Brain microvascular endothelial cell (primary cell): ENCODE results near the gene IL12RB1.

Experiments used
- DNase-seq: peaks from one replicate; pipeline ENCODE4 v3.0.0-alpha.2; 2020
- H3K27ac ChIP-seq: fragments of 250-450 bp; sonication (Bioruptor Pico); 2 replicates; pipeline ENCODE4 v1.5.1; 2020; ENCODE audit warnings: mild to moderate bottlenecking, moderate library complexity
- H3K27me3 ChIP-seq: fragments of 250-450 bp; sonication (Bioruptor Pico); replicated peaks from 2 replicates; pipeline ENCODE4 v1.5.1; 2020; ENCODE audit warnings: mild to moderate bottlenecking
- H3K36me3 ChIP-seq: fragments of 250-450 bp; sonication (Bioruptor Pico); replicated peaks from 2 replicates; pipeline ENCODE4 v1.5.1; 2020; ENCODE audit warnings: mild to moderate bottlenecking
- H3K4me3 ChIP-seq: 2 replicates; pipeline ENCODE4 v1.5.1; 2011; ENCODE audit warnings: low read depth, mild to moderate bottlenecking, control low read depth, low read length, moderate library complexity
- CTCF ChIP-seq: IDR thresholded peaks from 2 replicates; pipeline ENCODE4 v1.5.1; 2011; ENCODE audit warnings: low read depth, mild to moderate bottlenecking, moderate library complexity, low read length, control low read depth, inconsistent platforms; ENCODE audit errors: missing control alignments
- in situ Hi-C: cut with HindIII; loops from 2 replicates; pipeline ENCODE4 v1.10.0; 2017; ENCODE audit warnings: low sequenced_read_pairs, low pct_ligation_motif_present

The IL12RB1 gene

DNA sequence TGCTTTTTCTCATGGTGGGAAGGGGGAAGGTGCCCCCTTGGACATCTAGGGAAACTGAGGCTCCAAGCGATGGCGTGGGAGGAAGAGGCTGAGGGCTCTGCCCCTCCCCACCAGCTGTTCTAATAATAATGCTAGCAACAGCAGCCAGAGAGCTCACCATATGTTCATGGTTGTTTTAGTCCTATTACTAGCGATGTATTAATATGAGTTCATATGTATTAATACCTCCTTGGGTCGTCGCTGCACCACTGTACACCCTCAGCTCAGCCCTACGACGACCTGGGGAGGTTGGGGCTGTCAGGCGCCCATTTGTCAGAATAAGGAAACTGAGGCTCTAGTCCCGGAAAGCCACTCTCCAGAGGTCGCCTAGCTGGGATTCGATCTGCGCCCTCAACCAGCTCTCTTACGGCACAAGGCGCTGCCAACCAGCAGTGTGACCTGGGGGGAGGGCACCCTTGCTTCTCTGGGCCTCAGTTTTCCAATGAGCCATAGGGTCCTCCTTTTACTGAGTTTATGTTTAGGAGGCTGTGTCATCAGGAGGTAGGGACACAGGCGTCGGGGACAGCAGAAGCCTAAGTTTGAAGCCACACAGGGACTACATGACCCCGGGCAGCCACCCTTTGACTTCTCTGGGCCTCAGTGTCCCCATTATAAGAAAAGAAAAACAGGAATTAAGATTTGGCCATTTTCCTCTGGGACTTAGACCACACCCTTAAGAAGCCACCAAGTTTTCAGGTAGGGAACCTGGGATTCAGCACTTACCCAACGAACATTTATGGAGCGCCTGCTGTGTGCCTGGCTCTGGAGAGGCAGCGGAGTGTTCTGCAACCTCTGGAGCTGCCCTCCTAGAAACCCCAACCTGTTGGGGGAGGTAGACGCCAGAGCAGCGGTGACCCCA, 11.5 kb upstream of the IL12RB1 start:
- no peak for DNase-seq
- H3K4me3 ChIP-seq = peak overlapping the region; percentile 47
- TF ChIP-seq CTCF = no peak
- no peak overlapping the region for H3K27ac ChIP-seq
- in situ Hi-C loops = no loop called here
- H3K36me3 ChIP-seq = no peaks in the 10 kb centered on the region
- H3K27me3 ChIP-seq = peaks cover 9% of the 10 kb centered on the region

- peak; percentile 68 for DNase-seq
- in situ Hi-C loops = no loop called here
- no peak within 1 kb of the TSS for H3K27ac ChIP-seq
- peaks cover 9% of the 10 kb centered on the region for H3K27me3 ChIP-seq
- no peak for TF ChIP-seq CTCF
- peak within 1 kb of the TSS; percentile 47 for H3K4me3 ChIP-seq
- H3K36me3 ChIP-seq = no peaks in the 10 kb centered on the region
Measured at GRCh38 chr19:18097217-18097992, 10.7 kb upstream of the IL12RB1 start, which contains the start of gene MAST3. MAST3 (plus strand) TSS chr19:18097778; CDS start chr19:18097793, 15 bp downstream.

DNA sequence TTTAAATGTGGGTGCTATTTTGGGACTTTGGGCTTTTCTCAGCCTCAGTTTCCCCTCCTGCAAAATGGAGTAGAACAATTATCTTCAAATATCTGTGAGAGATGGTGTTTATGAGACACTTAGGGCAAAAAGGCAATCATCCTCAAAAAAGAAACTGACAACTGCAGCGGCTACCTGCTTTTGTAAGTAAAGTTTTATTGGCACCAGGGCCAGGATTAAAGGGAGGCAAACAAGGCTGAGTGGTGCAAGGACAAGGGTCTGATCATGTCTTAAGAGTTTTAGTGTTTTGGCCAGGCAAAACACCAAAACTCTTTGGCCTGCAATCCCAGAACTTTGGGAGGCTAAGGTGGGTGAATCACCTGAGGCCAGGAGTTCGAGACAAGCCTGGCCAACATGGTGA, 9.5 kb upstream of the IL12RB1 start:
- in situ Hi-C loops = no loop called here
- H3K27ac ChIP-seq = no peak overlapping the region
- no peak for DNase-seq
- H3K4me3 ChIP-seq = no peak overlapping the region
- H3K27me3 ChIP-seq = peaks cover 9% of the 10 kb centered on the region
- no peaks in the 10 kb centered on the region for H3K36me3 ChIP-seq
- no peak for TF ChIP-seq CTCF

DNA sequence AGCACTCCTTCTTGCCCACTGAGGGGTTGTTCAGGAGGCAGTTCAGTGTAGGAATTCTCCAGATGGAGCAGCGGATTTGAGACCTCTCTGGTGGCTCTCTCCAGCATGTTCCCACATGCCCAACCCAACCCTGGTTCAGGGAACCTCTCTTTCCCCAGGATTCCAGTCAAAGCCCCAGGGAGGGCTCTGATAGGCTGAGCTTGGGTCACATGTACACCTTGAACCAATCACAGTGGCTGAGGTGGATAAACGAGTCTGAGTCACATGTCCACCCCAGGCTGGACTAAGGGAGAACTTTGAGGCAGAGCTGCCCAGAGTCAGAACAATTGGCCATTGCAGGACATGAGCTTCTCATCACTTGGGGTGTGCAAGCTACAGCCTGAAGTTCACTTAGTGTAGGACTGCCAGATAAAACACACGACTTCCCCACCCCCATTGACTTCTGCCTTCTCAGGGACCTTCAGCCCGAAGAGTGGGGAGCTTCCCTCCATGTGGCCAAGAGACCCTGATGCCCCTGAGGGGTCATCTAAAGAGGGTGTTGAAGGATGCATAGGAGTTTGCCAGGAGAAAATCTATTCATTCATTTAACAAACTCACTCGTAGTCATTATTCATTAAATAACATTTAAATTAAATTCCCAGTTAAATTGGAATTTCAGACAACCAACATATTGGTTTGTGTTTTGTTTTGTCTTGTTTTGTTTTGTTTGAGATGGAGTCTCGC, 6.9 kb upstream of the IL12RB1 start:
- no peak for TF ChIP-seq CTCF
- no peaks in the 10 kb centered on the region for H3K36me3 ChIP-seq
- H3K4me3 ChIP-seq = no peak overlapping the region
- peaks cover under 1% of the 10 kb centered on the region for H3K27me3 ChIP-seq
- DNase-seq = peak; percentile 18
- in situ Hi-C loops = no loop called here
- H3K27ac ChIP-seq = no peak overlapping the region

GRCh38 chr19:18091217-18091608, 4.5 kb upstream of the IL12RB1 start:
- no peak overlapping the region for H3K27ac ChIP-seq
- no peak for DNase-seq

More at GRCh38 chr19:18091217-18091608, 4.5 kb upstream of the IL12RB1 start:
- in situ Hi-C loops = no loop called here
- Histone ChIP-seq H3K27me3 (no peaks in the 10 kb centered on the region), H3K36me3 (no peaks in the 10 kb centered on the region), H3K4me3 (no peak overlapping the region)
- TF ChIP-seq CTCF = no peak
